Prostate gland (tissue), 2 donors: ENCODE results near the gene KIAA1671. TPM values are rescaled to one million over a fixed set of nuclear protein-coding genes. Genes with fewer than 3 reads are reported as not detected.
A peak's percentile ranks its signal among the peaks of the same experiment; 100 is the strongest.

Experiments
- DNase-seq: peaks from one replicate; pipeline ENCODE4 v3.0.0-alpha.2; 2019; ENCODE audit warnings: low spot score
- H3K27ac ChIP-seq, 2 donors: fragments of 200-600 bp; sonication (generic); 2 replicates each; pipeline ENCODE4 v1.5.1; 2017 to 2019
- H3K27me3 ChIP-seq: fragments of 200-600 bp; sonication (generic); replicated peaks from 2 replicates; pipeline ENCODE4 v1.5.1; 2019; ENCODE audit not compliant: insufficient read depth
- H3K36me3 ChIP-seq, 2 donors: fragments of 200-600 bp; sonication (generic); 1 replicate in 1 of 2; 2 replicates in 1 of 2; pipeline versions ENCODE4 v1.5.1 to v1.8.1; 2017 to 2019
- H3K4me1 ChIP-seq: fragments of 200-600 bp; sonication (generic); replicated peaks from 2 replicates; pipeline ENCODE4 v1.5.1; 2019
- H3K4me3 ChIP-seq, 2 donors: fragments of 200-600 bp; sonication (generic); 2 replicates each; pipeline ENCODE4 v1.5.1; 2017 to 2019
- H3K9me3 ChIP-seq: fragments of 200-600 bp; sonication (generic); 2 replicates; pipeline ENCODE4 v1.5.1; 2017
- CTCF ChIP-seq, 4 experiments: fragments of 200-600 bp in 2 of 4; fragments of 450-650 bp in 2 of 4; sonication (generic) in 2 of 4; IDR thresholded peaks; 1 replicate in 3 of 4; 2 replicates in 1 of 4; pipeline ENCODE4 v1.5.1; 2016 to 2019; ENCODE audit warnings: antibody characterized with exemption in 4 of 4, mild to moderate bottlenecking in 2 of 4, moderate library complexity in 2 of 4
- POLR2A ChIP-seq: fragments of 450-650 bp; IDR thresholded peaks from one replicate; pipeline ENCODE4 v1.6.1; 2016; ENCODE audit warnings: antibody characterized with exemption, mild to moderate bottlenecking
- POLR2AphosphoS5 ChIP-seq: sonication (generic); formaldehyde crosslinking; IDR thresholded peaks from one replicate; pipeline ENCODE4 v1.6.1; 2017; ENCODE audit warnings: antibody characterized with exemption
- WGBS: methylation state at CpG from one replicate; pipeline ENCODE4 v1.1.5; 2018; 5-methylcytosine and 5-hydroxymethylcytosine counted together
- intact Hi-C: fragments of 100-400 bp; cut with DNase I; formaldehyde crosslinking; loops from one replicate; pipeline ENCODE4 v1.14.2; 2022
- total RNA-seq, 2 donors: library from RNA; depleted of rRNA; stranded (reverse); fragments of >200 nt; gene quantifications; one replicate each; pipeline ENCODE4 v1.1.0, GENCODE V29; 2016

Gene KIAA1671
- total RNA-seq, 2 donors from 2014 or later: 44.8 to 53.1 TPM

- 29% methylated on average over 5 of the region's 5 CpGs for WGBS
- intact Hi-C loops: no loop called here
- no peaks in the 10 kb centered on the region for H3K4me1 ChIP-seq
- no peak overlapping the region for H3K4me3 ChIP-seq
- H3K27ac ChIP-seq: no peak overlapping the region
- H3K36me3 ChIP-seq: no peaks in the 10 kb centered on the region
- no peaks in the 10 kb centered on the region for H3K9me3 ChIP-seq
- H3K27me3 ChIP-seq: no peaks in the 10 kb centered on the region
- DNase-seq: no peak
- TF ChIP-seq CTCF (IDR thresholded peaks at IDR 0.05): no peak
- TF ChIP-seq POLR2A: no peak
- TF ChIP-seq POLR2AphosphoS5: no peak
Measured at GRCh38 chr22:25050566-25050965, 98.0 kb downstream of the KIAA1671 start.

GRCh38 chr22:25051073-25051472, 98.6 kb downstream of the KIAA1671 start:
- no peaks in the 10 kb centered on the region for H3K9me3 ChIP-seq
- H3K4me3 ChIP-seq: no peak overlapping the region
- TF ChIP-seq CTCF (IDR thresholded peaks at IDR 0.05) (no peak), POLR2A (no peak), POLR2AphosphoS5 (no peak)
- H3K27ac ChIP-seq: no peak overlapping the region
- WGBS: 97% methylated on average over 2 of the region's 2 CpGs
- intact Hi-C loops: no loop called here
- DNase-seq: no peak
- no peaks in the 10 kb centered on the region for H3K36me3 ChIP-seq
- H3K27me3 ChIP-seq: no peaks in the 10 kb centered on the region
- no peaks in the 10 kb centered on the region for H3K4me1 ChIP-seq

GRCh38 chr22:25051983-25052710, 99.6 kb downstream of the KIAA1671 start:
- Histone ChIP-seq H3K36me3 (no peaks in the 10 kb centered on the region), H3K27me3 (no peaks in the 10 kb centered on the region), H3K27ac (no peak overlapping the region), H3K9me3 (no peaks in the 10 kb centered on the region), H3K4me1 (no peaks in the 10 kb centered on the region), H3K4me3 (no peak overlapping the region)
- intact Hi-C loops: no loop called here
- TF ChIP-seq POLR2A (no peak), POLR2AphosphoS5 (peak; percentile 14)
- 61% methylated on average over 9 of the region's 9 CpGs for WGBS
- DNase-seq: no peak

GRCh38 chr22:25053153-25053805, 100.8 kb downstream of the KIAA1671 start:
- Histone ChIP-seq H3K4me3 (no peak overlapping the region), H3K27me3 (no peaks in the 10 kb centered on the region), H3K9me3 (no peaks in the 10 kb centered on the region), H3K36me3 (no peaks in the 10 kb centered on the region), H3K4me1 (no peaks in the 10 kb centered on the region), H3K27ac (no peak overlapping the region)
- TF ChIP-seq POLR2AphosphoS5 (no peak), POLR2A (no peak), CTCF (IDR thresholded peaks at IDR 0.05) (no peak)
- intact Hi-C loops: no loop called here
- 82% methylated on average over 7 of the region's 7 CpGs for WGBS
- no peak for DNase-seq

GRCh38 chr22:25054943-25055511, 102.5 kb downstream of the KIAA1671 start:
- no peak overlapping the region for H3K4me3 ChIP-seq
- no peak for DNase-seq
- no peaks in the 10 kb centered on the region for H3K4me1 ChIP-seq
- no peaks in the 10 kb centered on the region for H3K9me3 ChIP-seq
- no peak overlapping the region for H3K27ac ChIP-seq
- no peaks in the 10 kb centered on the region for H3K27me3 ChIP-seq
- H3K36me3 ChIP-seq: no peaks in the 10 kb centered on the region
- intact Hi-C loops: no loop called here
- TF ChIP-seq CTCF (IDR thresholded peaks at IDR 0.05): no peak
- TF ChIP-seq POLR2A: no peak
- TF ChIP-seq POLR2AphosphoS5: no peak
- WGBS: 77% methylated on average over 9 of the region's 9 CpGs
